ENCODE measurements around the gene KDM1A. TPM values are rescaled to one million over a fixed set of nuclear protein-coding genes. Genes with fewer than 3 reads are reported as not detected.

The KDM1A gene
- 53.9 TPM for polyA plus RNA-seq (2012; ENCODE audit: insufficient read depth, insufficient read length, low read depth)

DNA sequence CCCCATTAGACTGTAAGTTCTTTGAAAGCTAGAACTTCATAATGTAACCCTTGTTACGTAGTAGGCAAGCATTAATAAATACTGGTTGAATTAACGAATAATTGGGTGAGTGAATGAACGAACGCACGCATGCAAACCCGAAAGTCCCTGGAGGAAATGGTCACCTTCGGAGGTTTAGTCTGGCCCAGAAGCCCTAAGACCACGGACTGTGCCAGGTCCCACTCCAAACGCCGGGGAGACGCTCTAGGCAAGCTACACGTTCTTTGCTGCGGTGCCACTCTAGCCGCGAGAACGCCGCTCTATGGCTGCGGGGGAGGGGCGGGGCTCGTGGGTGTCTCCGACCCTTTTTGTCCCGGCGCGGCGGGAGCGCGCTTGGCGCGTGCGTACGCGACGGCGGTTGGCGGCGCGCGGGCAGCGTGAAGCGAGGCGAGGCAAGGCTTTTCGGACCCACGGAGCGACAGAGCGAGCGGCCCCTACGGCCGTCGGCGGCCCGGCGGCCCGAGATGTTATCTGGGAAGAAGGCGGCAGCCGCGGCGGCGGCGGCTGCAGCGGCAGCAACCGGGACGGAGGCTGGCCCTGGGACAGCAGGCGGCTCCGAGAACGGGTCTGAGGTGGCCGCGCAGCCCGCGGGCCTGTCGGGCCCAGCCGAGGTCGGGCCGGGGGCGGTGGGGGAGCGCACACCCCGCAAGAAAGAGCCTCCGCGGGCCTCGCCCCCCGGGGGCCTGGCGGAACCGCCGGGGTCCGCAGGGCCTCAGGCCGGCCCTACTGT lies at the start of gene KDM1A:
Gene KDM1A, plus strand, starts transcription at position 375 of the 769 bp plus-strand sequence. Its CDS starts 129 bp downstream, at position 504.
- peak; percentile 11; the same call in 1 of the 2 replicates for TF ChIP-seq CTCF (IDR thresholded peaks at IDR 0.05; ENCODE audit: low read depth, low read length)
- Histone ChIP-seq H3K4me3 (ENCODE audit: low read depth, low read length) (peak within 1 kb of the TSS; percentile 82), H3K4me1 (no peaks in the 10 kb centered on the region), H3K36me3 (no peaks in the 10 kb centered on the region; the same call in 1 of the 2 replicates), H3K27me3 (no peaks in the 10 kb centered on the region), H3K9me3 (no peaks in the 10 kb centered on the region; the same call in 1 of the 2 replicates)
- peak; percentile 95 for DNase-seq

DNA sequence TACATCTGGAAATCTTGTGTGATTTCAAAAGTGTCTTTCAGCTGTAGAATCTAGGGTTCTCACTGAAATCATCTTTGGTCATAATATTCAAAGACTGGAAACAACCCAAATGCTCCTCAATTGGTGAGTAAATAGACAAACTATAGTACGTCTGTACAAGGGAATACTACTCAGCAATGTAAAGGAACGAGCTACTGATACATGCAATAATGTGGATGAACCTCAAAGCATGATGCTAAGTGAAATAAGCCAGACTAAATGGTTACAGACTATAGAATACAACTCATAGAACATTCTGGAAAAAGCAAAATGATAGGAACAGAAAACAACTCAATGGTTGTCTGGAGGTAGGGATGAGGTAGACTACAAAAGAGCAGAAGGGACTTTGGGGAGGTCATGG lies 49.2 kb upstream of the KDM1A start:
- H3K4me3 ChIP-seq (ENCODE audit: low read depth, low read length): no peak overlapping the region
- no peaks in the 10 kb centered on the region for H3K36me3 ChIP-seq
- no peaks in the 10 kb centered on the region for H3K4me1 ChIP-seq
- no peaks in the 10 kb centered on the region for H3K27me3 ChIP-seq
- no peak for TF ChIP-seq CTCF (IDR thresholded peaks at IDR 0.05; ENCODE audit: low read depth, low read length)
- H3K9me3 ChIP-seq: no peaks in the 10 kb centered on the region
- no peak for DNase-seq

- no peaks in the 10 kb centered on the region for H3K4me1 ChIP-seq
- no peak for TF ChIP-seq CTCF (IDR thresholded peaks at IDR 0.05; ENCODE audit: low read depth, low read length)
- DNase-seq: no peak
- no peak overlapping the region for H3K4me3 ChIP-seq (ENCODE audit: low read depth, low read length)
- H3K27me3 ChIP-seq: no peaks in the 10 kb centered on the region
- H3K36me3 ChIP-seq: no peaks in the 10 kb centered on the region
- no peaks in the 10 kb centered on the region for H3K9me3 ChIP-seq
Measured at GRCh38 chr1:22971161-22971560, 48.1 kb upstream of the KDM1A start.

GRCh38 chr1:22971611-22972405 lies 47.5 kb upstream of the KDM1A start:
- H3K4me1 ChIP-seq: no peaks in the 10 kb centered on the region
- no peaks in the 10 kb centered on the region for H3K27me3 ChIP-seq
- H3K36me3 ChIP-seq: no peaks in the 10 kb centered on the region
- TF ChIP-seq CTCF (IDR thresholded peaks at IDR 0.05; ENCODE audit: low read depth, low read length): no peak
- no peaks in the 10 kb centered on the region for H3K9me3 ChIP-seq
- H3K4me3 ChIP-seq (ENCODE audit: low read depth, low read length): no peak overlapping the region
- DNase-seq: no peak

GRCh38 chr1:22972760-22973159 lies 46.5 kb upstream of the KDM1A start, which contains the start of gene LACTBL1:
LACTBL1 (minus strand) TSS chr1:22972866; CDS start chr1:22972316, 550 bp downstream.
- no peaks in the 10 kb centered on the region for H3K27me3 ChIP-seq
- no peaks in the 10 kb centered on the region for H3K36me3 ChIP-seq
- no peak for DNase-seq

More at GRCh38 chr1:22972760-22973159, 46.5 kb upstream of the KDM1A start, which contains the start of gene LACTBL1:
- no peak within 1 kb of the TSS for H3K4me3 ChIP-seq (ENCODE audit: low read depth, low read length)
- no peaks in the 10 kb centered on the region for H3K9me3 ChIP-seq
- TF ChIP-seq CTCF (IDR thresholded peaks at IDR 0.05; ENCODE audit: low read depth, low read length): no peak
- H3K4me1 ChIP-seq: no peaks in the 10 kb centered on the region
